ENCODE results near the gene SKAP1.
A peak's percentile ranks its signal among the peaks of the same experiment; 100 is the strongest.

The SKAP1 gene

DNA sequence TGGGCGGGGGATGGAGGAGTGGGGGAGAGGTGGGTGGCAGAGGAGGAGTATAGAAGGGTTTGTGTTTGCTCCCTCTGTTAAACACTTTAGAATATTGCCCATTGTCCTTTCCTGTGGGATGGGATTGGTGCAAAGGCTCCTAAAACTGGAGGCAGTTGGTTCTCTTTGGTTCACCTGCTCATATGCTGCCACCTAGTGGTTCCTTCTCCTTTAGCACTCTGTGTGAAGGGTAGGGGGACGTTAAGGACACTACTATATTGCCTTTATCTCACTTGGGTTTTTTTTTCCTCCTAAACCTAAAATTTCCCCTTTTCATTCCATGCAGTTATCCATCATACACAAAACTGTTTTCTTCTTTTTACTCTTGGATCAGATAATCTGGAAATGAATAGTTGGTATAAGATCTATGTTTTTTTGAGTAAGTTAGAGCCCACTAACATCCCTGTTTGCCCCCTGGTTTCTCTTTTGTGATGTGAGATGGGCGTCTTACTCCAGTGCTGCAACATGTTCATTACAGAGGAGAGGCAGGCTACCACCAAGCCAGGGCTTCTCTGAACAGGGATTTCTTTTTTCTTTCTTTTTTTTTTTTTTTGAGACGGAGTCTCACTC, 298.7 kb downstream of the SKAP1 start:
- peak; percentile 64 for DNase-seq

DNA sequence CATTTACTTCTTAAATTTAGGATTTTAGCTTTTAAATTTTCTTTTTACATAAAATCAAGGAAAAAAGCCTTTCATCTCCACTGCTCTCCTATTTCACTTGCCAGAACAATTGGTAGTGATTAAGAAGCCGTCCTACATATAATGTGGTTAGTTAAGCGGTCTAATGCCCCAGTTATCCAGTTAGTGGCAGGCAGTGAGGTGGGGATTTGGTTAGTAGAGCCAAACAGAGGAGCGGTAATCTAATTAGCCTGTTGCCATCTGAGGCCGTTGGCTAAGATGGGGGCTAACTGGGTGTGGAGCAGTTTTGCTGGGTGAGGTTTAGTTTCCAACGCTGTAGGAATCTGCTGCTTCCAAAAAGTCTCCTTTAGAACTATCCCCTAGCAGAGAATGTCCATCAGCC, 300.0 kb downstream of the SKAP1 start:
- DNase-seq, result no peak

DNA sequence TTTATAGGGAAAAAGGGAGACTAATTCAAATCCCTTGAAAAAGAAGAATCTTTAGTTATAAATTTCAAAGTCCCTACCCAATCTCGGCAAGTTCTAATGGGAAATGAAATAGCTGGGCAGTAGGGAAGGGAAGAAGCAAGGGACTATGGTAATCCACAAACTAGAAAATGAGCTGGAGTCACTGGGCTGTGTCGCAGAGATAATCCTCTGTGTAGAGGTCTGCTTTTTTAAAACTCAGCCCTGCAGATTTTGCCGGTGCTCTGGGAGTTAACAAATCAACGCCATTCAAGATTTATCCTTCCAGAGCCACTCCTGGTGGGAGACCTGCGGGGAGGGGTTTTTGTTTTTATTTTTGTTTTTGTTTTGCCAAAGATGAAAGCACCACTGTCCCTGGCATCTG, 301.6 kb downstream of the SKAP1 start:
- DNase-seq, result no peak

- no peak for DNase-seq
These were observed 302.5 kb downstream of the SKAP1 start for GRCh38 chr17:48127371-48128051.

- no peak for DNase-seq
These were observed 303.5 kb downstream of the SKAP1 start for GRCh38 chr17:48126532-48126850.

DNA sequence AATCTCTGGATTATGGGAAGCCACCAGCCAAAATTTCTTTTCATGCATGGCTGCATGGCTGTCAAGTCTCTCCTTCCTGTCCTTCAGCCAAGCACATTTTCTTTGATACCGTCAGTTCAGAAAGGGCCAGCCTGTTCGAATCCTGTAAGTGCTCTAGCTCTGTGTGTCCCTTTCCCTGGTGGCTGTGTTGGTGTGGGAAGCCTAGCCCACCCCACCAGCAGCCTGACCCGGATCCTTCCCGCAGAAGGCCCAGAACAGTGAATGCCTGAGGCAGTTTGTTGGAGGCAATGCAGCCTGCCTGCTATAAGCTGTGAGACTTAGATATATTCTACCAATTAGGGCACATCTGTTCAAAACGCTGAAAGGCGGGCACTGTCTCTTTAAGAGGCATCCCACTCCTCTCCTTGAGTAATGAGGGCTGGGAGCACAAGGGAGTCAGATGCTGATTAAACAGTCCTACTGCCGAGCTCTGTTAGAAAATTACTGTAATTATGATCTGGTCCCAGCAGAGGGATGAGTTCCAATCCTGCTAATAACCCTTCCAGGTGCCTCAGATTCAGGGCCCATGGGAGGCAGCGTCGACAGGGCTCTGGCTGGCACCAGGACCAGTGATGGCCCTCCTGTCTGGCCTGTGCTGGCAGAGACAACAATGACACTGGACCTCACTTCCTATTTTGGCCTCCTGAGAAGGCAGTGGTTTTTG, 304.0 kb downstream of the SKAP1 start:
- DNase-seq, result no peak

GRCh38 chr17:48123776-48124388, 306.1 kb downstream of the SKAP1 start:
- DNase-seq, result no peak

DNA sequence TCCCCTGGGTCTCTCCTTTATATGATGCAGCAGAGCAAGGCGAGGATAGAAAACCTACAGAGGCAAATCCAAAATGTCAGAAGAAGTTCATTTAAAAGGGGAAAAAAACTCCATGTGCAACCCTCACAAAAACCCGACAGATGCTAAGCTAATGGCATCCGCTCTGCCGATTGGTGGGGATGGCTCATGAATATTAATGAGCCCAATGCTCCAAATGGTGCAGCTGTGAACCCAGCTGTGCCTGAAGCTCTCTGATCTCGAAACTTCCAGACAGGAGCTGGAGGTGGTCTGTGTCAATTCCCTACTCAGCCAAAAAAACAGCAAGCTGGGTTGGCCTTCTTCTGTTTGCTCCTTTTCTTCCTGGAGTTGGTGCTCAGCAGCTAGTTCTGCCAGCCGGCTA, 306.9 kb downstream of the SKAP1 start:
- DNase-seq, result no peak

GRCh38 chr17:48122665-48123045, 307.4 kb downstream of the SKAP1 start:
- no peak for DNase-seq

DNA sequence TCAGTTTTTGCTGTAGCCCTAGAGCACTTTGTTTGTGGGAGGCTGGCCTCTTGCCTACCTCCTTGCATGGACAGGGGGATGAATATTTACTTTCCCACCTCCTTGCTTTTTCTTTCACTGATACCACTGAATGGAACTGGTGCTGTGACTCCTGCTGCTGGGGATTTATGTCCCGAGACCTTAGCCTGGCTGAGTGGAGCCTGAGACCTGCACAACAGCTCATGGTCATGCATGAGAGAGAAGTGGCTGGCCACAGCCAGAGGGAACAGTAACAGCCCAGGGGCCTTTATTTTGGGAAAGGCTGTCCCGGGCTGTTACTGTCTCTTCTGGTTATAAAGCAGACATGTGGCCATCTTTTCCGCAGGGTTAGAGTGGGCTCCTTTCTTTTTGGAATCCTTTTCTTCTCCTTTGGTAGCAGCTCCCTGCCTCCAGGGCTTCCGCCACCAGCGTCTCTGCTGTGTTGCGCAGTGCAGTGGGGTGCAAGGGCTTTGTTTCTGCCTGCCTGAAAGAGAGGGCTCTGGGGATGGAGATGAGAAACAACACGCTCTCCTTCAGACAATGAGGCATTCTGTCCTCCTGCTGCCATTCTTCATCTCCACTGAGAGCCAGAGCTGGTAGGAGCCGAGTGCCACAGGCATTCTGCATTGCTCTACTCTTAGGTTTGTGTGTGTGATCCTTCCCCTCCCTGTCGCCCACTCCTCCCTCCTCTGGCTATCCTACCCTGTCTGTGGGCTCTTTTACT, 307.9 kb downstream of the SKAP1 start:
- DNase-seq, result no peak

DNA sequence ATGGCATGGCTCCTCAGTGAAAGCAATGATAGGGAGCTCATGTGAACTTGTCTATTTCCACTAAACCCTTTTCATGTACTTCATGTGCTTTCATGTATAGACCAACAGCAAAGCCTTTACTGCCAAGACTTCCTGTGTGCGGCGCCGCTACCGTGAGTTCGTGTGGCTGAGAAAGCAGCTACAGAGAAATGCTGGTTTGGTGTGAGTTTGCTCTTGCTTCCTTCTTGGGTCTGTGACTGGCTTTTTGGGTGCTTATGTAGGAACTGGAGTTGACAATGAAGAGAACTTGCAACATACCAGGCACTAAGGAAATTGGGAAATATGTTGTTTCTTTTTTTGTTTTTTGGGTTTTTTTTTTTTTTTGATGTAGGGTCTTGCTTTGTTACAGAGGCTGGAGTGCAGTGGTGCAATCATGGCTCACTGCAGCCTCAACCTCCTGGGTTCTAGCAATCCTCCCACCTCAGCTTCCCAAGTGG, 316.8 kb downstream of the SKAP1 start:
- peak; percentile 71 for DNase-seq

GRCh38 chr17:48111937-48112241, 318.1 kb downstream of the SKAP1 start:
- DNase-seq, result no peak

DNA sequence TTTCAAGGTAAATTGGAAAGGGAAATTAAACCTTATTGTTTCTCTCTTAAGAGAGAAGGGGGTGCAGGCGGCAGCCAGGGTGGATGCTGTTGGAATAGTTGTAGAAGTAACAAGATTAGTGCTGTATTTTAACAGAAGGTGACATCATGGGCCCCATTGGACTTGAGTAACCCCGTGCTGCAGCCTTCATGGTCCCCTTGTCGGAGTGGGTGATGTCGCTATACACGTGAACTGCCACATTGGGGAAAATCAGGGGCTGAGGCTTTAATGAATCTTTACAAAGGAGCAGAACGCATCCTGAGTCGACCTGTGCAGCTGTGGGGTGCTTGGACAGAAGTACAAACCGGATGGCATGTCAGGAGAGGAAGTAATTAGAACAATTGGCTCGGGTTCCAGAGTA, 319.3 kb downstream of the SKAP1 start:
- no peak for DNase-seq

- peak; percentile 98 for DNase-seq
These were observed 322.6 kb downstream of the SKAP1 start, which contains the start of gene SNX11 for GRCh38 chr17:48107137-48108055. TSS of gene SNX11 (plus strand) at chr17:48107766. CDS start at chr17:48112044, 4,278 bp downstream.

DNA sequence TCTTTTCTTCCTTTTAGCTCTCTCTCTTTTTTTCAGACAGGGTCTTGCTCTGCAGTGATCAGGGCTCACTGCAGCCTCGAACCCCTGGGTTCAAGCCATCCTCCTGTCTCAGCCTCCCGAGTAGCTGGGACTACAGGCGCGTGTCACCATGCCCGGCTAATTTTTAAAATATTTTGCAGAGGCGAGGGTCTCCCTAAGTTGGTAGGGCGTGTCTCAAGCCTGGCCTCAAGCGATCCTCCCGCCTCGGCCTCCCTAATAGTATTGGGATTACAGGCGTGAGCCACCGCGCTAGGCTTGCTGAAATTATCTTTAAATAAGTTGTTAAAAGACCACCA, 323.2 kb downstream of the SKAP1 start:
- no peak for DNase-seq

DNA sequence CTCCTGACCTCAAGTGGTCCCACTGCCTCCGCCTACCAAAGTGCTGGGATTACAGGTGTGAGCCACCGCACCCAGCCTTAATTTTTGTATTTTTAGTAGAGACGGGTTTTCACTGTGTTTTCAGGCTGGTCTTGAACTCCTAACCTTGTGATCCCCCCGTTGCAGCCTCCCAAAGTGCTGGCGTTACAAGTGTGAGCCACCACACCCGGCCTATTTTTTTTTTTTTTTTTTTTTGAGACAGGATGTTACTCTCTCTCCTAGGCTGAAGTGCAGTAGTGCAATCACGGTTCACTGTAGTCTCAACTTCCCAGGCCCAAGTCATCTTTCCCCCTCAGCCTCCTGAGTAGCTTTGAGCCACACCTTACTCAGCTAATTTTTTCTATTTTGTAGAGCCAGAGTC, 325.6 kb downstream of the SKAP1 start:
- no peak for DNase-seq

DNA sequence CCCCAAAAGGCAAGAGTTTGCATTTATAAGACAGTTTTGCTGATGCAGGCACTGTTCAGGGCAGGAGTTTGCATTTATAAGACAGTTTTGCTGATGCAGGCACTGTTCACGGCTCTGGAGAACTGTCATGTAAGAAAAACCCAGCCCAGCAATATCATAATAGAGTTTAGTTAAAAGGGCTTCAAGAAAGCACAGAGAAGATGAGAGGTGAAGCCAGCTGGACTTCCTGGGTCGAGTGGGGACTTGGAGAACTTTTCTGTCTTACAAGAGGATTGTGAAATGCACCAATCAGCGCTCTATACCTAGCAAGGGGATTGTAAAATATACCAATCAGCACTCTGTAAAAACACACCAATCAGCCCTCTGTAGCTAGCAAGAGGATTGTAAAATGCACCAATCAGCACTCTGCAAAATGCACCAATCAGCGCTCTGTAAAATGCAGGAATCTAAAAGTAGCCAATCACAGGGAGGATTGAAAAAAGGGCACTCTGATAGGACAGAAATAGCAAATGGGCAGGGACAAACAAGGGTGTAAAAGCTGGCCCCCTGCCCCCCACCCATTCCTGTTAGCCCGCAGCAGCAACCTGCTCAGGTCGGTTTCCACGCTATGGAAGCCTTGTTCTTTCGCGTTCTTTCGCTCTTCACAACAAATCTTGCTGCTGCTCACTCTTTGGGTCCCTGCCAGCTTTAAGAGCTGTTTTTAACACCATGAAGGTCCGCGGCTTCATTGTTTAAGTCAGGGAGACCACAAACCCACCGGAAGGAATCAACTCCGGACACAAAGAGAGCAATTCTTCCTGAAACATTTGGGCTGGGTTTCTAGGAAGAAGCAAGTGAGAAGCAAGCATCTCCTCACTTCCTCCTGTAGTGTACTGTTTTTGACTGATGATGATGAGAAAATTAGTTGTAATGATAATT, 327.0 kb downstream of the SKAP1 start:
- no peak for DNase-seq

DNA sequence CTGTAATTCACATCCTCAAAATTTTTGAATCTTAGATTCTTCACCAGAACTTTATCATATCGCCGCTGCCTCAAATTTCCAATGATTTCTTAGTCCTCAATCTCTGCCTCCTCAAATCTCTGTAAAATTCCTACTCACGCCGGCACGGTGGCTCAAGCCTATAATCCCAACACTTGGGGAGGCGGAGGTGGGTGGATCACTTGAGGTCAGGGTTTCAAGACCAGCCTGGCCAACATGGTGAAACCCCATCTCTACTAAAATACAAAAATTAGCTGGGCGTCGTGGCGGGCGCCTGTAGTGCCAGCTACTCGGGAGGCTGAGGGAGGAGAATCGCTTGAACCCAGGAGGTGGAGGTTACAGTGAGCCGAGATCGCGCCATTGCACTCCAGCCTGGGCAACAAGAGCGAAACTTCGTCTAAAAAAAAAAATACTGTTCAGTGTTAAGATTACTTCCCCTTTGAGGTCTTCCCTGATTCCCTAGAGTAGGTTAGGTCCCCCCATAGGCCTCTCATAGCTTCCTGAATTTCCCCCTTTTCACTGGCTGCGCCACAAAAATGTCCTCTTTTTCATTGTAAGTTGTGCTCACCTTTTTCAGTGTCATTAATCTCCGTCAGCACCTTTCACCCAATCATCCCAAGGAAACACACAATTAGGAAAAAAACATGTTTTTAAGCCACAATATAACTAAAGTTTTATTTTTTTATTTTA, 327.8 kb downstream of the SKAP1 start:
- no peak for DNase-seq

GRCh38 chr17:48101012-48101720, 328.8 kb downstream of the SKAP1 start, which contains the start of gene CBX1:
TSS of gene CBX1 (minus strand) at chr17:48101478. CDS start at chr17:48077004, 24,474 bp downstream.
- peak; percentile 96 for DNase-seq

GRCh38 chr17:48100591-48101011, 329.4 kb downstream of the SKAP1 start:
- DNase-seq, result no peak

All from activated CD8-positive, alpha-beta memory T cell treated with anti-CD3 and anti-CD28 coated beads for 24 hours (primary cell).